Aorta (tissue), 5 donors: ENCODE data around the gene TRIM54. TPM values are rescaled to one million over a fixed set of nuclear protein-coding genes. Genes with fewer than 3 reads are reported as not detected.
A peak's percentile ranks its signal among the peaks of the same experiment; 100 is the strongest.
"Not testable (repeated sequence)": the region's sequence is repeated elsewhere in the genome, so short reads cannot be mapped to it uniquely, and the experiment has no call there.

Experiments
- ATAC-seq: fragments of 200-7000 bp; cut with Tn5 transposase; one replicate; pipeline ENCODE4 v1.9.1; 2022; ENCODE audit warnings: moderate library complexity; ENCODE audit not compliant: low FRiP score
- DNase-seq, 2 donors: peaks; one replicate each; pipeline ENCODE4 v3.0.0-alpha.2; 2020
- H3K27ac ChIP-seq, 2 donors: one replicate each; pipeline ENCODE4 v1.5.1; 2013; ENCODE audit warnings: low read length in 2 of 2, mild to moderate bottlenecking in 2 of 2, moderate library complexity in 2 of 2, control low read depth in 1 of 2, inconsistent platforms in 1 of 2, low read depth in 1 of 2
- H3K27me3 ChIP-seq, 2 donors: one replicate each; pipeline ENCODE4 v1.6.1; 2013; ENCODE audit warnings: control low read depth in 1 of 2, low read length in 1 of 2, mild to moderate bottlenecking in 1 of 2, moderate library complexity in 1 of 2; ENCODE audit not compliant: insufficient read depth in 2 of 2, control insufficient read depth in 1 of 2
- H3K36me3 ChIP-seq, 2 donors: one replicate each; pipeline ENCODE4 v1.6.1; 2013; ENCODE audit warnings: control low read depth in 1 of 2, low read length in 1 of 2, mild to moderate bottlenecking in 1 of 2; ENCODE audit not compliant: insufficient read depth in 2 of 2, control insufficient read depth in 1 of 2
- H3K4me1 ChIP-seq, 2 donors: one replicate each; pipeline ENCODE4 v1.6.1; 2013; ENCODE audit warnings: low read length in 2 of 2, control low read depth in 1 of 2, mild to moderate bottlenecking in 1 of 2, moderate library complexity in 1 of 2; ENCODE audit not compliant: insufficient read depth in 2 of 2, control insufficient read depth in 1 of 2
- H3K4me3 ChIP-seq, 2 donors: one replicate each; pipeline ENCODE4 v1.5.1; 2013; ENCODE audit warnings: low read length in 2 of 2, control low read depth in 1 of 2, mild to moderate bottlenecking in 1 of 2
- H3K9me3 ChIP-seq: one replicate; pipeline ENCODE4 v1.6.1; 2013; ENCODE audit warnings: mild to moderate bottlenecking, low read length; ENCODE audit not compliant: control insufficient read depth
- WGBS, 2 donors: extraction: QIAGEN DNeasy Blood & Tissue Kit; methylation state at CpG; one replicate each; pipeline ENCODE4 v1.1.7; 2013; 5-methylcytosine and 5-hydroxymethylcytosine counted together
- intact Hi-C, 2 donors: fragments of 100-400 bp; cut with DNase I; formaldehyde crosslinking; loops; one replicate each; pipeline versions ENCODE4 v1.14.2 to v1.15.0; 2022
- polyA plus RNA-seq, 2 donors: library from polyadenylated mRNA; stranded (reverse); fragments of 200-250 nt; gene quantifications; one replicate each; pipeline ENCODE4 v1.2.3, GENCODE V29; 2013
- total RNA-seq, 2 donors: library from RNA; stranded (reverse); fragmentation: NEBNext Ultra II Directional; extraction: Animal tissue kit (Norgen Biotek cat#: 25700); gene quantifications; one replicate each; pipeline ENCODE4 v1.2.1, GENCODE V29; 2021
- donor health status: healthy with polysubstance abuse.
- donor health status: Bipolar disorder and iron deficiency.
- donor health status: DM: no; HTN: no; CAD: no.
- donor health status: DM: no; HTN: no; CAD: no.
- donor health status: DM: yes; HTN: yes; CAD: no.

The TRIM54 gene
- total and polyA plus RNA-seq, 4 donors, result 0.18 to 5.0 (median 0.88) TPM

DNA sequence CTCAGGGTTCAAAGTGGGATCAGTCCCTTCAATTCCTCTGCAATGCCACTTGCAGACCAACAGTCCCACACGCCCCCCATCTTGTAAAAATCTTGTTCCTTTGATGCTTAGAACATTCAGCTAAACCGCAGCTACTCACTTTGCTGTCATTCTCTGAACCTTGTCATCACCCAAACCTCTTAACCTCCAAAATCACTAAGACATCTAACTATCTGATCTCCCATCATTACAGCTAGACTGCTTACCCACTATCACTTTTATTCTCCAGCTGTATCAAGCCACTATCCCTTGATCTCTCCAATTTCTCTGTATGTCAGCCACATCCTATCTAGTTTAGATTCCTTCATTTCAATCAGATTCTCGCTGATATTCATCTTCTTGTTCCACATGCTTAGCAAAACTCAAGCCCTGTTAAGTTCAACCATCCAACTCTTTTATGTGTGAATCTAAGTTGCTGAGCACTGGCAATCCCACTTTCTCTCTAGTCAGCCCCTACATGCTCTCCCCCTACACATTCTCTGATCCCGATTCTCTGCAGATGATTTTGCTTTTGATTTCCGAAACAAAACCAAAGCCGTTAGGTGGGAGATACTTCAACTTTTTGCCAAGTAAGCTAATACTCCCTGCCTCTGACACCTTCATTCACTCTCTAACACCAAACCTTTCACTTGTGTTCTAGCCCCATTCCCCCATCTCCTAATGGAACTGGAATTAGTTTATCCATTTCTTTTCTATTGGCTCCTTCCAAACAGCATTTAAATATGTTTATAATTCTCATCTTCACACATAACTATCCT lies 69.8 kb downstream of the TRIM54 start:
- H3K9me3 ChIP-seq, result no peaks in the 10 kb centered on the region
- 82% methylated on average over 6 of the region's 6 CpGs for WGBS, 2 donors
- no peak overlapping the region for H3K27ac ChIP-seq
- no peaks in the 10 kb centered on the region for H3K27me3 ChIP-seq
- intact Hi-C loops, result no loop called here
- H3K4me3 ChIP-seq, result no peak overlapping the region
- no peaks in the 10 kb centered on the region for H3K4me1 ChIP-seq
- ATAC-seq (no peak), DNase-seq (no peak)
- H3K36me3 ChIP-seq, result no peaks in the 10 kb centered on the region

GRCh38 chr2:27353386-27353761 lies 71.1 kb downstream of the TRIM54 start:
- H3K4me1 ChIP-seq, H3K9me3 ChIP-seq, H3K27me3 ChIP-seq, ATAC-seq, H3K27ac ChIP-seq, H3K36me3 ChIP-seq, DNase-seq, H3K4me3 ChIP-seq, intact Hi-C loops: not testable (repeated sequence)
- WGBS, 2 donors, result 95 to 96% methylated on average over 5 of the region's 5 CpGs

DNA sequence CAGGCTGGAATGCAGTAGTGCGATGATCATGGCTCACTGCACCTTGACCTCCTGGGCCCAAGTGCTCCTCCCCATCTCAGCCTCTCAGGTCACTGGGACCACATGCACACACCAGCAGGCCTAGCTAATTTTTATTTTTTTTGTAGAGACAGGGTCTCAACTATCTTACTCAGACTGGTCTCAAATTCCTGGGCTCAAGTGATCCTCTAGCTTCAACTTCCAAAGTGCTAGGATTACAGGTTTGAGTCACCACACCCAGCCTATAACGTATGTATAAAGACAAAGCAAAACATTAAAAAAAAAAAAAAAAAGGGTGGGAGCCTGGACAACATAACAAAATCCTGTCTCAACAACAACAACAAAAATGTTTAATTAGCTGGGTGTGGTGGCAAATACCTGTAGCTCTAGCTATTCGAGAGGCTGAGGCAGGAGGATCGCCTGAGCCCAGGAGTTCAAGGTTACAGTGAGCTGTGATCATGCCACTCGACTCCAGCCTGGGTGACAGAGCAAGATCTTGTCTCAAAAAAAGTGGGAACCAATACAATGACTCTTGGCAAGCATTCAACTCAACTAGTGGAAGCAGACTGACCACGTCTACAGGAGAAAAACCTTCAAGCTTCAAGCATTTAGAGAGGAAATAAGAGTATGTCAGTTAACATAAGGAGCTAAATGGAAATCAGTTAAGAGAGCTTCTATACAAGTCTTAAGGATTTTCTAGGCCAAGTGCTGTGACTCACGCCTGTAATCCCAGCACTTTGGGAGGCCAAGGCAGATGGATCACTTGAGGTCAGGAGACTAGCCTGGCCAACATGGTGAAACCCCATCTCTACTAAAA lies 71.8 kb downstream of the TRIM54 start:
- no peaks in the 10 kb centered on the region for H3K9me3 ChIP-seq
- no peaks in the 10 kb centered on the region for H3K36me3 ChIP-seq
- no peak overlapping the region for H3K27ac ChIP-seq
- intact Hi-C loops, result no loop called here
- no peaks in the 10 kb centered on the region for H3K27me3 ChIP-seq
- DNase-seq (no peak), ATAC-seq (no peak)
- 76 to 80% methylated on average over 7 of the region's 7 CpGs for WGBS, 2 donors
- no peak overlapping the region for H3K4me3 ChIP-seq
- H3K4me1 ChIP-seq, result no peaks in the 10 kb centered on the region

GRCh38 chr2:27354597-27354927 lies 72.3 kb downstream of the TRIM54 start:
- Histone ChIP-seq H3K4me3 (no peak overlapping the region), H3K27ac (no peak overlapping the region), H3K4me1 (no peaks in the 10 kb centered on the region), H3K36me3 (no peaks in the 10 kb centered on the region), H3K27me3 (no peaks in the 10 kb centered on the region), H3K9me3 (no peaks in the 10 kb centered on the region)
- 91 to 92% methylated on average over 7 of the region's 7 CpGs for WGBS, 2 donors
- DNase-seq (no peak), ATAC-seq (no peak)
- intact Hi-C loops, result no loop called here

DNA sequence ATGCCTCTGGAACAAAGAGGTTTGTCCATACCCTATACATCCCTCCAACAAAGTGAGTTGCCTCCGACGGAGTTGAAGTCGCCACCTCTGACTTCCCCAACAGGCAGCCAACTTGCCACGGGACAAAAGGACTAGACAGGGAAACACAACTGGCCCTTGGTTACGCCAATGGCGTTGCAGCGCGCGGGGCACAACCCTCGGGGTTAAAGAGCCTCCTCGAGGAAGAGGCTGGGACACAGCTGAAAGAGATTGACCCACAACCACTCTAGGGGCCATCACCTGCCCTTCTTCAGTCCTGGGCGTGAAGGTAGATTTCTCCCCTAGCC lies 73.8 kb downstream of the TRIM54 start:
- ATAC-seq (peak; percentile 39), DNase-seq (peak; percentile 71 to 81)
- peak overlapping the region; percentile 63 to 80 for H3K4me3 ChIP-seq
- H3K27me3 ChIP-seq, result no peaks in the 10 kb centered on the region
- no peaks in the 10 kb centered on the region for H3K9me3 ChIP-seq
- WGBS, 2 donors, result 0 to 1% methylated on average over 12 of the region's 12 CpGs
- intact Hi-C loops, result loop anchor here in 1 of 2 donors (2.0 kb wide), 2 partner anchors 15 to 73 kb away; partner anchors contain the start of genes EIF2B4, NRBP1 and SNX17
- no peaks in the 10 kb centered on the region for H3K4me1 ChIP-seq
- peak overlapping the region in 1 of 2 donors; percentile 55 for H3K27ac ChIP-seq
- H3K36me3 ChIP-seq, result no peaks in the 10 kb centered on the region

GRCh38 chr2:27356382-27357181 lies 74.4 kb downstream of the TRIM54 start, which contains the start of gene GTF3C2:
Gene GTF3C2 (minus strand): TSS chr2:27356764. CDS start chr2:27343554, 13,210 bp downstream.
- intact Hi-C loops, result loop anchor here in 1 of 2 donors (2.0 kb wide), 2 partner anchors 14 to 72 kb away; partner anchors contain the start of genes EIF2B4, NRBP1 and SNX17
- H3K36me3 ChIP-seq, result no peaks in the 10 kb centered on the region
- H3K4me3 ChIP-seq, result peak within 1 kb of the TSS; percentile 63 to 80
- no peaks in the 10 kb centered on the region for H3K4me1 ChIP-seq
- H3K9me3 ChIP-seq, result no peaks in the 10 kb centered on the region
- DNase-seq (peak; percentile 95 to 97), ATAC-seq (peak; percentile 98)
- H3K27ac ChIP-seq, result peak within 1 kb of the TSS in 1 of 2 donors; percentile 55
- WGBS, 2 donors, result 0% methylated on average over 66 to 67 of the region's 67 CpGs
- no peaks in the 10 kb centered on the region for H3K27me3 ChIP-seq

Other genes starting within 250 kb of the TRIM54 start
- gene TMEM214, start 249.5 kb upstream of the TRIM54 start, total RNA-seq, result 100 to 1,000 TPM in 1 of 2 donors, 10 to 100 TPM in 1; 96.4 to 106 TPM
- 10 to 100 TPM; 30.2 to 93.3 TPM for gene TMEM214, start 249.5 kb upstream of the TRIM54 start, polyA plus RNA-seq
- gene AGBL5, start 230.8 kb upstream of the TRIM54 start, total RNA-seq, result 10 to 100 TPM; 14.3 to 15.0 TPM
- gene AGBL5, start 230.8 kb upstream of the TRIM54 start, polyA plus RNA-seq, result 10 to 100 TPM; 11.5 to 16.7 TPM
- gene OST4, start 210.8 kb upstream of the TRIM54 start, total RNA-seq, result 100 to 1,000 TPM; 219 to 260 TPM
- 100 to 1,000 TPM; 531 to 750 TPM for gene OST4, start 210.8 kb upstream of the TRIM54 start, polyA plus RNA-seq
- gene EMILIN1, start 203.8 kb upstream of the TRIM54 start, total RNA-seq, result 100 to 1,000 TPM; 180 to 200 TPM
- gene EMILIN1, start 203.8 kb upstream of the TRIM54 start, polyA plus RNA-seq, result 100 to 1,000 TPM in 1 of 2 donors, 10 to 100 TPM in 1; 50.0 to 249 TPM
- gene KHK, start 195.7 kb upstream of the TRIM54 start, total RNA-seq, result 1 to 10 TPM; 3.4 to 5.1 TPM
- gene KHK, start 195.7 kb upstream of the TRIM54 start, polyA plus RNA-seq, result 10 to 100 TPM in 1 of 2 donors, 1 to 10 TPM in 1; 6.0 to 38.7 TPM
- gene CGREF1, start 163.3 kb upstream of the TRIM54 start, total RNA-seq, result 1 to 10 TPM; 8.1 to 8.6 TPM
- 1 to 10 TPM; 5.8 to 6.9 TPM for gene CGREF1, start 163.3 kb upstream of the TRIM54 start, polyA plus RNA-seq
- gene ABHD1, start 158.6 kb upstream of the TRIM54 start, total RNA-seq, result under 1 TPM in 1 of 2 donors, not detected in 1; 0.90 TPM
- under 1 TPM in 1 of 2 donors, not detected in 1; 0.08 TPM for gene ABHD1, start 158.6 kb upstream of the TRIM54 start, polyA plus RNA-seq
- gene PREB, start 147.8 kb upstream of the TRIM54 start, total RNA-seq, result 10 to 100 TPM; 42.1 to 48.1 TPM
- 10 to 100 TPM; 24.9 to 46.3 TPM for gene PREB, start 147.8 kb upstream of the TRIM54 start, polyA plus RNA-seq
- not detected for gene PRR30, start 143.0 kb upstream of the TRIM54 start, total RNA-seq
- gene PRR30, start 143.0 kb upstream of the TRIM54 start, polyA plus RNA-seq, result not detected
- gene TCF23, start 133.4 kb upstream of the TRIM54 start, total RNA-seq, result 1 to 10 TPM in 1 of 2 donors, under 1 TPM in 1; 0.39 to 1.1 TPM
- gene TCF23, start 133.4 kb upstream of the TRIM54 start, polyA plus RNA-seq, result not detected
- 10 to 100 TPM; 66.9 to 93.8 TPM for gene ATRAID, start 70.4 kb upstream of the TRIM54 start, total RNA-seq
- gene ATRAID, start 70.4 kb upstream of the TRIM54 start, polyA plus RNA-seq, result 100 to 1,000 TPM; 144 to 176 TPM
- gene SLC5A6, start 70.2 kb upstream of the TRIM54 start, total RNA-seq, result 10 to 100 TPM; 17.9 to 21.3 TPM
- gene SLC5A6, start 70.2 kb upstream of the TRIM54 start, polyA plus RNA-seq, result 10 to 100 TPM; 16.4 to 24.7 TPM
- 10 to 100 TPM; 19.5 to 29.7 TPM for gene CAD, start 65.1 kb upstream of the TRIM54 start, total RNA-seq
- 10 to 100 TPM in 1 of 2 donors, 1 to 10 TPM in 1; 6.9 to 16.9 TPM for gene CAD, start 65.1 kb upstream of the TRIM54 start, polyA plus RNA-seq
- 1 to 10 TPM in 1 of 2 donors, under 1 TPM in 1; 0.78 to 1.8 TPM for gene SLC30A3, start 19.4 kb upstream of the TRIM54 start, total RNA-seq
- 10 to 100 TPM in 1 of 2 donors, 1 to 10 TPM in 1; 4.0 to 20.2 TPM for gene SLC30A3, start 19.4 kb upstream of the TRIM54 start, polyA plus RNA-seq
- gene DNAJC5G, start 7.0 kb upstream of the TRIM54 start, total RNA-seq, result not detected
- 1 to 10 TPM; 2.3 TPM for gene DNAJC5G, start 7.0 kb upstream of the TRIM54 start, polyA plus RNA-seq
- gene UCN, start 26.0 kb downstream of the TRIM54 start, total RNA-seq, result 1 to 10 TPM; 1.2 to 2.2 TPM
- 1 to 10 TPM in 1 of 2 donors, not detected in 1; 1.3 TPM for gene UCN, start 26.0 kb downstream of the TRIM54 start, polyA plus RNA-seq
- gene MPV17, start 40.7 kb downstream of the TRIM54 start, total RNA-seq, result 10 to 100 TPM; 49.9 to 68.7 TPM
- gene MPV17, start 40.7 kb downstream of the TRIM54 start, polyA plus RNA-seq, result 10 to 100 TPM; 47.5 to 80.6 TPM
- gene GTF3C2, start 74.3 kb downstream of the TRIM54 start, total RNA-seq, result 10 to 100 TPM; 42.7 to 60.9 TPM
- gene GTF3C2, start 74.3 kb downstream of the TRIM54 start, polyA plus RNA-seq, result 10 to 100 TPM; 17.0 to 20.3 TPM
- 10 to 100 TPM; 32.2 to 42.7 TPM for gene EIF2B4, start 87.9 kb downstream of the TRIM54 start, total RNA-seq
- 10 to 100 TPM; 36.3 to 87.1 TPM for gene EIF2B4, start 87.9 kb downstream of the TRIM54 start, polyA plus RNA-seq
- gene SNX17, start 88.2 kb downstream of the TRIM54 start, total RNA-seq, result 10 to 100 TPM; 77.8 to 90.5 TPM
- gene SNX17, start 88.2 kb downstream of the TRIM54 start, polyA plus RNA-seq, result 10 to 100 TPM; 79.4 to 92.6 TPM
- gene ZNF513, start 98.3 kb downstream of the TRIM54 start, total RNA-seq, result 10 to 100 TPM; 15.3 to 18.7 TPM
- 10 to 100 TPM in 1 of 2 donors, 1 to 10 TPM in 1; 5.5 to 32.7 TPM for gene ZNF513, start 98.3 kb downstream of the TRIM54 start, polyA plus RNA-seq
- 10 to 100 TPM; 39.5 to 42.7 TPM for gene PPM1G, start 127.2 kb downstream of the TRIM54 start, total RNA-seq
- gene PPM1G, start 127.2 kb downstream of the TRIM54 start, polyA plus RNA-seq, result 10 to 100 TPM; 37.3 to 40.7 TPM
- 10 to 100 TPM; 94.5 to 99.8 TPM for gene NRBP1, start 146.2 kb downstream of the TRIM54 start, total RNA-seq
- 10 to 100 TPM; 51.2 to 81.2 TPM for gene NRBP1, start 146.2 kb downstream of the TRIM54 start, polyA plus RNA-seq
- 1 to 10 TPM; 1.8 to 2.4 TPM for gene KRTCAP3, start 160.0 kb downstream of the TRIM54 start, total RNA-seq
- 10 to 100 TPM in 1 of 2 donors, 1 to 10 TPM in 1; 3.9 to 13.9 TPM for gene KRTCAP3, start 160.0 kb downstream of the TRIM54 start, polyA plus RNA-seq
- 10 to 100 TPM; 24.8 to 45.7 TPM for gene IFT172, start 207.3 kb downstream of the TRIM54 start, total RNA-seq
- gene IFT172, start 207.3 kb downstream of the TRIM54 start, polyA plus RNA-seq, result 10 to 100 TPM in 1 of 2 donors, 1 to 10 TPM in 1; 8.1 to 64.9 TPM
- gene FNDC4, start 212.8 kb downstream of the TRIM54 start, total RNA-seq, result 10 to 100 TPM; 12.1 to 18.6 TPM
- 10 to 100 TPM; 21.4 to 39.0 TPM for gene FNDC4, start 212.8 kb downstream of the TRIM54 start, polyA plus RNA-seq
- 1 to 10 TPM in 1 of 2 donors, under 1 TPM in 1; 0.69 to 2.4 TPM for gene GCKR, start 214.4 kb downstream of the TRIM54 start, total RNA-seq
- gene GCKR, start 214.4 kb downstream of the TRIM54 start, polyA plus RNA-seq, result 1 to 10 TPM in 1 of 2 donors, under 1 TPM in 1; 0.13 to 7.7 TPM